Body of pancreas (tissue), 4 donors: ENCODE data around the gene SHLD1. TPM values are rescaled to one million over a fixed set of nuclear protein-coding genes. Genes with fewer than 3 reads are reported as not detected.

Source experiments
- ATAC-seq: fragments of 150-250 bp; one replicate; pipeline ENCODE4 v1.9.1; 2016
- DNase-seq, 4 donors: peaks; one replicate each; pipeline ENCODE4 v3.0.0-alpha.2; 2019
- H3K27ac ChIP-seq, 4 donors: fragments of 200-600 bp; sonication (generic); 1 replicate in 3 of 4; 2 replicates in 1 of 4; pipeline versions ENCODE4 v1.5.1 to v1.6.1; 2016 to 2019; ENCODE audit warnings: mild to moderate bottlenecking in 1 of 4, mixed read lengths in 1 of 4, moderate library complexity in 1 of 4
- H3K27me3 ChIP-seq, 2 donors: fragments of 200-600 bp; sonication (generic); one replicate each; pipeline ENCODE4 v1.6.0; 2016; ENCODE audit warnings: mild to moderate bottlenecking in 1 of 2
- H3K36me3 ChIP-seq, 2 donors: fragments of 200-600 bp; sonication (generic); replicated peaks in 1 of 2; 2 replicates each; pipeline ENCODE4 v1.5.1; 2016; ENCODE audit warnings: low read depth in 2 of 2; ENCODE audit not compliant: insufficient read depth in 1 of 2
- H3K4me1 ChIP-seq: fragments of 200-600 bp; sonication (generic); one replicate; pipeline ENCODE4 v1.6.0; 2016
- H3K4me3 ChIP-seq, 2 donors: fragments of 200-600 bp; sonication (generic); 1 replicate in 1 of 2; 2 replicates in 1 of 2; pipeline ENCODE4 v1.5.1; 2016 to 2019
- H3K9me3 ChIP-seq, 3 donors: fragments of 200-600 bp; sonication (generic); 1 replicate in 2 of 3; 2 replicates in 1 of 3; pipeline ENCODE4 v1.5.1; 2016
- CTCF ChIP-seq, 7 experiments: fragments of 450-650 bp in 4 of 7; fragments of 200-600 bp in 3 of 7; sonication (generic) in 3 of 7; IDR thresholded peaks; one replicate each; pipeline ENCODE4 v1.5.1; 2016 to 2019; ENCODE audit warnings: antibody characterized with exemption in 7 of 7
- POLR2A ChIP-seq, 3 donors: fragments of 450-650 bp; IDR thresholded peaks; one replicate each; pipeline ENCODE4 v1.6.1; 2016; ENCODE audit warnings: antibody characterized with exemption in 3 of 3, mild to moderate bottlenecking in 2 of 3
- WGBS, 2 donors: methylation state at CpG; one replicate each; pipeline ENCODE4 v1.1.5; 2017; 5-methylcytosine and 5-hydroxymethylcytosine counted together
- intact Hi-C: fragments of 100-400 bp; cut with DNase I; formaldehyde crosslinking; loops from one replicate; pipeline ENCODE4 v1.15.1; 2023
- total RNA-seq, 2 donors: library from RNA; depleted of rRNA; stranded (reverse); fragments of >200 nt; gene quantifications; one replicate each; pipeline ENCODE4 v1.1.0, GENCODE V29; 2016

SHLD1 gene
- total RNA-seq, 2 donors from 2014 or later = 1.8 TPM; not detected in 1

- Histone ChIP-seq H3K36me3 (no peaks in the 10 kb centered on the region), H3K4me1 (peaks cover 9% of the 10 kb centered on the region), H3K9me3 (no peaks in the 10 kb centered on the region), H3K4me3 (no peak overlapping the region), H3K27ac (no peak overlapping the region), H3K27me3 (no peaks in the 10 kb centered on the region)
- TF ChIP-seq CTCF (IDR thresholded peaks at IDR 0.05) (no peak), POLR2A (IDR thresholded peaks at IDR 0.05) (no peak)
- intact Hi-C loops = no loop called here
- WGBS, 2 donors = 83 to 85% methylated on average over 9 of the region's 9 CpGs
- ATAC-seq (no peak), DNase-seq (no peak)
These were observed 17.4 kb downstream of the SHLD1 start for GRCh38 chr20:5767493-5768098.

- intact Hi-C loops = no loop called here
These were observed 20.2 kb downstream of the SHLD1 start for GRCh38 chr20:5770231-5770986.

GRCh38 chr20:5770987-5771318 is 20.8 kb downstream of the SHLD1 start:
- 86 to 100% methylated on average over 1 of the region's 1 CpG for whole genome bisulfite sequencing, 2 donors
- H3K4me3 ChIP-seq = no peak overlapping the region
- peaks cover 6% of the 10 kb centered on the region for H3K4me1 ChIP-seq
- ATAC-seq = no peak
- no peak for DNase-seq
- no peaks in the 10 kb centered on the region for H3K27me3 ChIP-seq
- no peak overlapping the region for H3K27ac ChIP-seq
- intact Hi-C loops = no loop called here
- H3K9me3 ChIP-seq = no peaks in the 10 kb centered on the region
- TF ChIP-seq POLR2A (IDR thresholded peaks at IDR 0.05) (no peak), CTCF (IDR thresholded peaks at IDR 0.05) (no peak)
- H3K36me3 ChIP-seq = peaks cover 0 to 2% of the 10 kb centered on the region in 2 donors

More at GRCh38 chr20:5770231-5770986, 20.2 kb downstream of the SHLD1 start:
- DNase-seq = no peak
- Histone ChIP-seq H3K36me3 (peaks cover 0 to 2% of the 10 kb centered on the region in 2 donors), H3K27ac (no peak overlapping the region), H3K4me3 (no peak overlapping the region), H3K9me3 (no peaks in the 10 kb centered on the region), H3K27me3 (no peaks in the 10 kb centered on the region), H3K4me1 (peaks cover 9% of the 10 kb centered on the region)
- no peak for ATAC-seq
- WGBS, 2 donors = 84 to 93% methylated on average over 3 of the region's 3 CpGs
- TF ChIP-seq POLR2A (IDR thresholded peaks at IDR 0.05) = no peak
- TF ChIP-seq CTCF (IDR thresholded peaks at IDR 0.05) = no peak

- Histone ChIP-seq H3K4me1 (no peaks in the 10 kb centered on the region), H3K4me3 (no peak overlapping the region), H3K27ac (no peak overlapping the region), H3K9me3 (no peaks in the 10 kb centered on the region), H3K27me3 (no peaks in the 10 kb centered on the region), H3K36me3 (peaks cover 0 to 2% of the 10 kb centered on the region in 2 donors)
- 81% methylated on average over 5 of the region's 5 CpGs for WGBS, 2 donors
- DNase-seq (no peak), ATAC-seq (no peak)
- no peak for TF ChIP-seq CTCF (IDR thresholded peaks at IDR 0.05)
- no peak for TF ChIP-seq POLR2A (IDR thresholded peaks at IDR 0.05)
- intact Hi-C loops = no loop called here
These were observed 22.5 kb downstream of the SHLD1 start for GRCh38 chr20:5772704-5773103.
